ENCODE data around the gene ARSD.

GRCh38 chrX:2931155-2931554, 2.0 kb upstream of the ARSD start:
- TF ChIP-seq CTCF (IDR thresholded peaks at IDR 0.05 in 4 of 5, conservative IDR thresholded peaks at IDR 0.05 in 1 of 5) (no peak), POLR2A (IDR thresholded peaks at IDR 0.05) (no peak)
